G401.6 (cell line): Measurements from ENCODE around the gene VPS13A.
A peak's percentile ranks its signal among the peaks of the same experiment; 100 is the strongest.
"Not testable (repeated sequence)": the region's sequence is repeated elsewhere in the genome, so short reads cannot be mapped to it uniquely, and the experiment has no call there.

Experiments used
- FAIRE-seq: peaks from 2 replicates; lab custom pipeline; 2012; peaks lifted over from hg19 to GRCh38; lab: Jason Lieb, UNC

The VPS13A gene

DNA sequence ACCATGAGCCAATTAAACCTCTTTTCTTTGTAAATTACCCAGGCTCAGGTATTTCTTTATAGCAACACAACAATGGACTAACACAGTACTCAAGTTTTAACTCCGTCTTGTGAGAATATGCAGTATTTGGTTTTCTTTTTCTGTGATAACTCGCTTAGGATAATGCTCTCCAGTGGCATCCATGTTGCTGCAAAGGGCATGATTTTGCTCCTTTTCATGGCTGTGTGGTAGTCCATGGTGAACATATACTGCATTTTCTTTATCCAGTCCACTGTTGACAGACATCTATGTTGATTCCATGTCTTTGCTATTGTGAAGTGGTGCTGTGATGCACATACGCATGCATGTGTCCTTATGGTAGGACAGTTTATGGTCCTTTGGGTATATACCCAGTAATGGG lies 10.9 kb downstream of the VPS13A start:
- no peak for FAIRE-seq

DNA sequence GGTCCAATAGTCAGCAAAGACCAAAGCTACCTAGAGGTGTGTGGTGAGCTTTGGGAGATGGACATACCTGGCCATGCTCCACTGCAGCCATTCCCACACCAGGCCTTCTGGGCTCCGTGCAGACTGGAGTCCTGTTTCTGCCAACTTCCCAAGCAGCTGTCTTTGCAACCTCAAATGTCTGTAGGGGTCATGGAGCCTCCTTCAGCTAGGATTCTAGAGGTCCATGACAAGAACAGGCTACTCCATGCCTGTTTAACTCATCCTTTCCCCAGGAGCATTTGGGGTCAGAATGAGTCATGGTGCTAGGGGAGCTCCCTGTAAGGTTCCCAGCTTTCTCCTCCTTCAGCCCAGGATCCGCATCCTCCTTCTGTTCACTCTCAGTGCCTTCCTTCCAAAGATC lies 17.1 kb downstream of the VPS13A start:
- FAIRE-seq, result no peak

GRCh38 chr9:77210116-77210515 lies 32.8 kb downstream of the VPS13A start:
- no peak for FAIRE-seq

GRCh38 chr9:77211561-77211960 lies 34.2 kb downstream of the VPS13A start:
- no peak for FAIRE-seq

- peak; percentile 17 for FAIRE-seq
Measured at GRCh38 chr9:77212801-77213200, 35.5 kb downstream of the VPS13A start.

GRCh38 chr9:77215874-77216273 lies 38.5 kb downstream of the VPS13A start:
- no peak for FAIRE-seq

- no peak for FAIRE-seq
Measured at GRCh38 chr9:77218612-77219011, 41.3 kb downstream of the VPS13A start.

GRCh38 chr9:77221431-77221830 lies 44.1 kb downstream of the VPS13A start:
- no peak for FAIRE-seq

GRCh38 chr9:77224746-77225312 lies 47.5 kb downstream of the VPS13A start:
- no peak for FAIRE-seq

- no peak for FAIRE-seq
Measured at GRCh38 chr9:77236693-77237092, 59.4 kb downstream of the VPS13A start.

DNA sequence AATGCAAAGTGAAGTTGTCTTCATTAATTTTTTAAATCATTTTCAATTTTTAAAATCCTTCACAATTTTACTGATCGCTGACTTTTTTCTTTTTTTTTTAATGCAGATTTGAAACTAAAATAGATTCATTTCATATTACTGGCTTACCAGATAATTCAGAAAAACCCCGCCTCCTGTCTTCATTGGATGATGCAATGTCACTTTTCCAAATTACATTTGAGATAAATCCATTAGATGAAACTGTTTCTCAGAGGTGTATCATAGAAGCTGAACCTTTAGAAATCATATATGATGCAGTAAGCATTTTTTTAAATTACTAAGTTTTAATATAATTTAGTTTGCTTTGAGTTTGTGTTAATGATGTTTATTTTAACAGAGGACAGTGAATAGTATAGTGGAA lies 60.6 kb downstream of the VPS13A start:
- FAIRE-seq, result peak; percentile 17

DNA sequence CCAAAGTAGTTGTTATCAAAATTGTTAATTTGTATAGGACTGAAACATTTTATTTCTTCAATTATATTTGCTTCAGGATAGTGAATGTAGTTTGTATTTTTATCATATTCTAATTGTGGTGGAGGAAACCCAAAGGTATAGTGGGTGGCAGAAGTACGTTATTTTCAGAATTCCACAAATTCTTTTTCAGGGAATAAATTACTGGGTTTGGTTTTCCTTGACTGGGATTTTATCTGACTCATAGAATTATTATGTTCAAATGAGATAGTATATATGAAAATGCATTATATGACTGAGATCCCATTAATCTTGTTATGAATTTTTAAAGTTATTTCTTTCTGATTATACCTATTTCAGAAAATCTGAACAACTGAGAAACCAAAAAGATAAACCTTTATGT lies 73.7 kb downstream of the VPS13A start:
- FAIRE-seq, result no peak

- FAIRE-seq, result no peak
Measured at GRCh38 chr9:77257275-77257674, 79.9 kb downstream of the VPS13A start.

GRCh38 chr9:77261605-77262004 lies 84.3 kb downstream of the VPS13A start:
- no peak for FAIRE-seq

GRCh38 chr9:77267762-77268161 lies 90.4 kb downstream of the VPS13A start:
- not testable (repeated sequence) for FAIRE-seq

DNA sequence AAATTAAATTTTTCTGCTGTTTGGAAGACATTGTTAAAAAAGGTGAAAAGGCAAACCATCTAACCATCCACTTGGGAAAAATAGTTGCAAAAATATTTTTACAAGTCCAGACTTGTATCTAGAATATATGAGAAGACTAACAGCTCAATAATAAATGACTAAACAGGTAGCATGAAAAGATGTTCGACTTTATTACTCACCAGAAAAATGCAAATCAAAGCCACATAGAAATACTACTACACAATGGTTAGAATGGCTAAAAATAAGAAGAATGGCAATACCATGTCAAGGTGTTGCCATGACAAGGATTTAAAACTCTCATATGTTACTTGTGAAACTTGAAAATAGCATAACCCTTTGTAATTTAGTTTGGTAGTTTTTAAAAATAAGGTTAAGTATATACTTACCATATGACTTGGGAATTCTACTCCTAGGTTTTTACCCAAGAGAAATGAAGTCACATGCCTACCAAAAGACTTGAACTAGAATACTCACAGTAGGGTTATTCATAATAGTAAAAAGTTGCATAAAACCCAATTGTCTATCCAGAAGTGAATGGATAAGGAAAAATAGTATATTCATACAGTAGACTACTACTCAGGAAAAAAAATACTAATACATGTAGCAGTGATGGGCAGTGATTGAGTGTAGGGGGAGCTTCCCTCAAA lies 93.8 kb downstream of the VPS13A start:
- FAIRE-seq, result no peak

DNA sequence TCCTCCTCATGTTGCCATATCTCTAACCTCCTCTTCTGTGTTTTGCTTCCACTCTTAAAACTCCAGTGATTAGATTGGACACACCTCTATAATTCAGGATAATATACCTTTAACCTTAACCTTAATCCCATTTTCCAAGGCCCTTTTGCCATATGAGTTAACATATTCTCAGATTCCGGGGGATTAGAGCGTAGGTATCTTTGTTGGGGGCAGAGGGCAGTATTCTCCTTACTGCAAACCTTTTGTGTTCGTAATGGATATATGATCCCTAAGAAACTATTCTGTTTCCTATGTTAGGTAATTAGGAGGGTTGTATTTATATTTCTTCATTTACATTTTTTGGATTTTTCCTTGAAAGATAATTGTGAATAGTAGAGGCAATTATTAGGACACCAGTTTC lies 99.5 kb downstream of the VPS13A start:
- peak; percentile 27 for FAIRE-seq

GRCh38 chr9:77277719-77278118 lies 100.4 kb downstream of the VPS13A start:
- FAIRE-seq, result no peak

DNA sequence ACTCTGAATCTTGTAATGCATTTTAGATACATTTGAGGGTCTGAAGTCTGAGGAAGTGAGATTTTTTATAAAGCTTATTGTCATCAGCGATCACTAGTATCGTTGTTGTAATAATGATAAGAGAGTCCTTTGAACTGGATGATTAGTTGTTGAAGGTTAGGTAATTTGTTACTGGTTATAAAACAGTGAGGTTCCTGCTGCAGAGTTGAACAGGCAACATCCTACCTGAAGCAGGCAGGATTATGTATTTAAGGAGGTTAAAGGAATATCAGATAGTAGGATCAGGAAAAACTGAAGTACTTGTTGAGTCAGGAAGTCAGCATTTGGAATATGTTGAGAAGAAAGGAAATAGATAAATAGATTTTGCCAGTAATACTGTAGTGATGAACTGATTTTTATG lies 106.7 kb downstream of the VPS13A start:
- no peak for FAIRE-seq

DNA sequence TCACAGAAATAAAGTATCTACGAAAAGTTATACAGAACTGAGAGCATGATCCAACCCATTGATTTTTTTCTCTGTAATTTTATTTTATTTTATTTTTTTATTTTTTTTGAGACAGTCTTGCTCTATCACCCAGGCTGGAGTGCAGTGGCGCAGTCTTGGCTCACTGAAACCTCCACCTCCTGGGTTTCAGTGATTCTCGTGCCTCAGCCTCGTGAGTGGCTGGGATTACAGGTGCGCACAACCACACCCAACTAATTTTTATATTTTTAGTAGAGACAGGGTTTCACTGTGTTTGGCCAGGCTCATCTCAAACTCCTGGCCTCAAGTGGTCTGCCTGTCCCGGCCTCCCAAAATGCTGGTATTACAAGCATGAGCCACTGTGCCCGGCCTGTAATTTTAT lies 107.3 kb downstream of the VPS13A start:
- FAIRE-seq, result no peak

- FAIRE-seq, result no peak
Measured at GRCh38 chr9:77290373-77290772, 113.0 kb downstream of the VPS13A start.

- FAIRE-seq, result no peak
Measured at GRCh38 chr9:77291714-77292113, 114.4 kb downstream of the VPS13A start.

DNA sequence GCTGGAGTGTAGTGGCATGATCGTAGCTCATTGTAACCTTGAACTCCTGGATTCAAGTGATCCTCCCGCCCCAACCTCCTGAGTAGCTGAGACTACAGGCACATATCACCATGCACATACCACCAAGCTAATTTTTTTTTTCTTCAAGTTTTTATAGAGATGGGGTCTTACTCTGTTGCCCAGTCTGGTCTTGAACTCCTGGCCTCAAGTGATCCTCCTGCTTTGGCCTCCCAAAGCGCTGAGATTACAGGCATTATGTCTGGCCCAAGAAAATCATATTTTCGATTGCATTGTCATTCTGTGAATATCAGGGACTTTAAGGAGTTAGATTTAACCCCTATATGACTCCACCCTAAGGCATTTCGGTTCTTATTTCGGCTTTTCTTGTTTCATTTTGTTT lies 116.6 kb downstream of the VPS13A start:
- no peak for FAIRE-seq

DNA sequence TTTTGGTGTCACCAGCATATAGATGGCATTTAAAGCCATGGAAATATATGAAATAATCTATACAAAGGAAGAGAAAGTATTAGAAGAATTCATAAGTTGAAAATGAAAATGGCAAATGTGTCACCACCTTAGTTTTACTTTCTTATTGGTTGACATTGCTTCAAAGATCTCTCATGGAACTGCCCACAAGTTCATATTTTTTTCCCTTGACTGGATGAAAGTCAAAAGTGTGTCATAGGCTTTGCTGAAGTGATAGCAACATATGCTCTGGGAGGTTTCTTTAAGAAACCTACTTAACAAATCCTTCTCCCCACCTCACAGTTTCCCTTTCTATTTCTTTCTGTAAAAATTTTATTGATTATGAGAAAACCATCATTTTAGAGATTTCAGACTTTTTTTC lies 127.2 kb downstream of the VPS13A start:
- FAIRE-seq, result no peak
